ENCODE measurements around the gene SF1. TPM values are rescaled to one million over a fixed set of nuclear protein-coding genes. Genes with fewer than 3 reads are reported as not detected.

The SF1 gene
- total RNA-seq, 2 experiments from 2014 or later = 247 to 535 TPM

DNA sequence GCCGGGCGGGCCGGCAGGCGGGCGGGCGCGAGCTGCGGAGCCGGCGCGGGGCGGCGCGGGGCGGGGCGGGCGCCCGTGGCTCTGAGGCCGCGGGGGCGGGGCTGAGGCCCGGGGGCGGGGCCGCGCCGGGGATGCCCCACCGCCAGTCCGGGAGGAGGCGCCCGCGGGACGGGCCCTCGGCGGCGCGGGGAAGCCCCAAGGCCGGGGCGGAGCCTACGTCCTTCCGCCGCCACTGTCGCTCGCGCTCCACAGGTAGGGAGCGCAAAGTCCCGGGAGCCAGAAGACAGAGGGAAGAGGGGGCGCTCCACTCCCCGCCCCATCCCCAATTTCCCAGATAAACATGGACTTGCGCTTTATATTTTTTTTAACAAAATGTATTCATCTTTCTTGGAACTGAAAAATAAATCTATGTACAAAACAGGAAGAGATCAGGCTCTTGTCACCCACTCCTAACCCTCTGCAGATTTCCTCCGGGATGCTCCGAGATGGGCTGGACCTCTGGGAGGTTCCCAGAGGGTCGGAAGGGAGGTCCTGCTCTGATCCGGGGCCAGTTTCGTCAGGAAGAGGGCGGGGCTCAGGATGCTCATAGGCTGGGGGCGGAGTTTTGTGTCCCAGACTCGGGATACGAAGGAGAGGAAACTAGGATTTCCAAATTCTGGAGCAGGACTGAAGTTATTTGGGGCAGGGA lies 25.0 kb upstream of the SF1 start, which contains the start of gene MAP4K2:
Gene MAP4K2, minus strand, starts transcription at position 57 of the 688 bp plus-strand sequence. CDS start 65 bp downstream, outside the sequence.
- DNase-seq (ENCODE audit: low spot score) = peak; percentile 91
- Histone ChIP-seq H4K20me1 (ENCODE audit: insufficient read depth, low read length) (no peaks in the 10 kb centered on the region), H3K27ac (ENCODE audit: low read depth, low read length, poor library complexity, severe bottlenecking) (peak within 1 kb of the TSS; percentile 82), H3K4me3 (ENCODE audit: low read depth, low read length, poor library complexity, severe bottlenecking) (peak within 1 kb of the TSS; percentile 78), H3K79me2 (ENCODE audit: insufficient read depth, low read depth, low read length) (peaks cover 20% of the 10 kb centered on the region; the same call in 1 of the 2 replicates), H3K4me2 (ENCODE audit: low read length) (peak within 1 kb of the TSS; percentile 91), H2AFZ (ENCODE audit: low read length) (peak within 1 kb of the TSS; percentile 28; the same call in 1 of the 2 replicates), H3K4me1 (ENCODE audit: insufficient read depth, low read length, poor library complexity, severe bottlenecking) (peaks cover 50% of the 10 kb centered on the region), H3K36me3 (ENCODE audit: insufficient read depth, low read length) (peaks cover 76% of the 10 kb centered on the region), H3K9me3 (ENCODE audit: low read length) (no peaks in the 10 kb centered on the region), H3K9me2 (ENCODE audit: insufficient read depth, low read length) (no peaks in the 10 kb centered on the region)
- POLR2A ChIA-PET = interaction anchor here (0.6 kb wide), 1 partner anchor 109 kb away, joined by 3 read pairs; no protein-coding TSS in a partner anchor
- CTCF ChIA-PET (ENCODE audit: unreplicated experiment) = interaction anchor here (0.6 kb wide), 1 partner anchor 45 kb away, joined by 3 read pairs; no protein-coding TSS in a partner anchor
- TF ChIP-seq EZH2phosphoT487 (IDR thresholded peaks at IDR 0.05; ENCODE audit: borderline replicate concordance, low read depth, low read length) = no peak
- TF ChIP-seq, protein P1, sequence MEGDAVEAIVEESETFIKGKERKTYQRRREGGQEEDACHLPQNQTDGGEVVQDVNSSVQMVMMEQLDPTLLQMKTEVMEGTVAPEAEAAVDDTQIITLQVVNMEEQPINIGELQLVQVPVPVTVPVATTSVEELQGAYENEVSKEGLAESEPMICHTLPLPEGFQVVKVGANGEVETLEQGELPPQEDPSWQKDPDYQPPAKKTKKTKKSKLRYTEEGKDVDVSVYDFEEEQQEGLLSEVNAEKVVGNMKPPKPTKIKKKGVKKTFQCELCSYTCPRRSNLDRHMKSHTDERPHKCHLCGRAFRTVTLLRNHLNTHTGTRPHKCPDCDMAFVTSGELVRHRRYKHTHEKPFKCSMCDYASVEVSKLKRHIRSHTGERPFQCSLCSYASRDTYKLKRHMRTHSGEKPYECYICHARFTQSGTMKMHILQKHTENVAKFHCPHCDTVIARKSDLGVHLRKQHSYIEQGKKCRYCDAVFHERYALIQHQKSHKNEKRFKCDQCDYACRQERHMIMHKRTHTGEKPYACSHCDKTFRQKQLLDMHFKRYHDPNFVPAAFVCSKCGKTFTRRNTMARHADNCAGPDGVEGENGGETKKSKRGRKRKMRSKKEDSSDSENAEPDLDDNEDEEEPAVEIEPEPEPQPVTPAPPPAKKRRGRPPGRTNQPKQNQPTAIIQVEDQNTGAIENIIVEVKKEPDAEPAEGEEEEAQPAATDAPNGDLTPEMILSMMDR (conservative IDR thresholded peaks at IDR 0.05; ENCODE audit: low read length) = peak; percentile 61; the same call in 1 of the 2 replicates
- intact Hi-C loops (cut with micrococcal nuclease; ENCODE audit: unreplicated experiment) = loop anchor here (2.0 kb wide), 3 partner anchors 17 to 61 kb away; partner anchors contain the start of gene SF1
- BruUV-seq (replicated peaks) = no TSS peak

DNA sequence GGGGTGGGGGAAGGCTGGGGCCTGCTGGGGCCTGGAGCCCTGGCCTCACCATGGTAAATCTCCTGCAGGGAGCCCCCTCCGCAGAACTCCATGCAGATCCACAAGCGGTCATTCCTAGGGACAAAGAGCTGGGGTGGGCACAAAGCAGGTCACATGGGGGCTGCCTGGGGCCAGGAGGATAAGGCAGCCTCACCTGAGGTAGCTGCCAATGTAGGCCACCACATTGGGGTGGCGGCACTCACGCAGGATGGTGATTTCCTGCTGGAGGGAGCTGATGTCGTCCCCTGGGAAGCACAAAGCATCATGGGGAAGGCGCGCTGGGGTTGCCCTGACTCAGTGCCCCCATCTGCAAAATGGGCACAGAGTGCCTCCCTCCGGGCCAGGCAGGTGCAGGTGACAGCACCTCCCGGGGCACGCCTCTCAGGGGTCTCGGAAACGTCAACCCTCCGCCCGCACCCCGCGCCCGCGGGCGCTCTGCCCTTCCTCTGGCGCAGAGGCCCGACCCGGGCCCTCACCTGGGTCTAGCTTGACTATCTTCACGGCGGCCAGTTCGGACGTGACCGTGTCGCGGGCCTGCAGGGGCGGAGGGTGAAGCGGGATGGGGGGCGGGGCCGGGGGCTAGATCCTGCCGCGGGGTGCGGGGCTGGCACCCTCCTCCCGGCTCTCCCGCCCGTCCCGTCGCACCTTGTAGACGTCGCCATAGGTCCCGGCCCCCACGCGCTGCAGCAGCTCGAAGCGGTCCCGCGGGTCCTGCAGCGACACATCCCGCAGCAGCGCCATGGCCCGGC lies 24.2 kb upstream of the SF1 start:
- H3K9me3 ChIP-seq (ENCODE audit: low read length) = no peaks in the 10 kb centered on the region
- H3K79me2 ChIP-seq (ENCODE audit: insufficient read depth, low read depth, low read length) = peaks cover 18% of the 10 kb centered on the region; the same call in 1 of the 2 replicates
- intact Hi-C loops (cut with micrococcal nuclease; ENCODE audit: unreplicated experiment) = loop anchor here (1.0 to 2.0 kb wide), 4 partner anchors 16 to 60 kb away; partner anchors contain the start of genes CDC42BPG and SF1
- no peak for TF ChIP-seq EZH2phosphoT487 (IDR thresholded peaks at IDR 0.05; ENCODE audit: borderline replicate concordance, low read depth, low read length)
- TF ChIP-seq, protein P1 (conservative IDR thresholded peaks at IDR 0.05; ENCODE audit: low read length) = no peak
- H3K4me1 ChIP-seq (ENCODE audit: insufficient read depth, low read length, poor library complexity, severe bottlenecking) = peaks cover 47% of the 10 kb centered on the region
- H2AFZ ChIP-seq (ENCODE audit: low read length) = peak overlapping the region; percentile 28; the same call in 1 of the 2 replicates
- H3K27ac ChIP-seq (ENCODE audit: low read depth, low read length, poor library complexity, severe bottlenecking) = peak overlapping the region; percentile 82
- CTCF ChIA-PET (ENCODE audit: unreplicated experiment) = interaction anchor here (0.6 to 0.7 kb wide), 6 partner anchors 33 to 576 kb away, joined by 3 to 8 read pairs (median 3); partner anchors contain the start of gene RASGRP2
- peak overlapping the region; percentile 91 for H3K4me2 ChIP-seq (ENCODE audit: low read length)
- no peaks in the 10 kb centered on the region for H4K20me1 ChIP-seq (ENCODE audit: insufficient read depth, low read length)
- no TSS peak for BruUV-seq (replicated peaks)
- DNase-seq (ENCODE audit: low spot score) = peak; percentile 78
- H3K36me3 ChIP-seq (ENCODE audit: insufficient read depth, low read length) = peaks cover 73% of the 10 kb centered on the region
- POLR2A ChIA-PET = interaction anchor here (0.6 to 0.7 kb wide), 2 partner anchors 116 to 308 kb away, joined by 3 read pairs; no protein-coding TSS in a partner anchor
- H3K4me3 ChIP-seq (ENCODE audit: low read depth, low read length, poor library complexity, severe bottlenecking) = peak overlapping the region; percentile 78
- H3K9me2 ChIP-seq (ENCODE audit: insufficient read depth, low read length) = no peaks in the 10 kb centered on the region
